Smooth muscle cell (in vitro differentiated cells): Measurements from ENCODE around the gene LCNL1. TPM values are rescaled to one million over a fixed set of nuclear protein-coding genes. Genes with fewer than 3 reads are reported as not detected.
A peak's percentile ranks its signal among the peaks of the same experiment; 100 is the strongest.

ENCODE experiments used
- DNase-seq: peaks from one replicate; lab custom pipeline; 2025; ENCODE audit not compliant: unreplicated experiment; lab: John Stamatoyannopoulos, UW
- H2AFZ ChIP-seq: fragments of 200-600 bp; sonication (generic); 2 replicates; pipeline ENCODE4 v1.6.0; 2016; ENCODE audit warnings: antibody characterized with exemption, low read depth, mild to moderate bottlenecking
- H3F3A ChIP-seq: fragments of 200-600 bp; sonication (generic); 2 replicates; pipeline ENCODE4 v1.6.0; 2017; ENCODE audit warnings: antibody characterized with exemption, low read depth
- H3K27ac ChIP-seq: fragments of 200-600 bp; sonication (generic); 2 replicates; pipeline ENCODE4 v1.5.1; 2016; ENCODE audit warnings: low read depth, mild to moderate bottlenecking
- H3K27me3 ChIP-seq: fragments of 200-600 bp; sonication (generic); 2 replicates; pipeline ENCODE4 v1.6.1; 2016; ENCODE audit warnings: low read depth, mild to moderate bottlenecking
- H3K36me3 ChIP-seq: fragments of 200-600 bp; sonication (generic); 2 replicates; pipeline ENCODE4 v1.5.1; 2016; ENCODE audit warnings: low read depth
- H3K4me1 ChIP-seq: fragments of 200-600 bp; sonication (generic); 2 replicates; pipeline ENCODE4 v1.5.1; 2016; ENCODE audit warnings: low read depth
- H3K4me2 ChIP-seq: fragments of 200-600 bp; sonication (generic); 2 replicates; pipeline ENCODE4 v1.6.0; 2016; ENCODE audit warnings: mild to moderate bottlenecking
- H3K4me3 ChIP-seq: fragments of 200-600 bp; sonication (generic); 2 replicates; pipeline ENCODE4 v1.5.1; 2016; ENCODE audit warnings: mild to moderate bottlenecking
- H3K79me2 ChIP-seq: fragments of 200-600 bp; sonication (generic); 2 replicates; pipeline ENCODE4 v1.6.0; 2016; ENCODE audit warnings: low read depth, mild to moderate bottlenecking
- H3K9ac ChIP-seq: fragments of 200-600 bp; sonication (generic); 2 replicates; pipeline ENCODE4 v1.6.0; 2016; ENCODE audit warnings: low read depth
- H3K9me3 ChIP-seq: fragments of 200-600 bp; sonication (generic); replicated peaks from 2 replicates; pipeline ENCODE4 v1.5.1; 2016; ENCODE audit warnings: low read depth
- H4K20me1 ChIP-seq: fragments of 200-600 bp; sonication (generic); 2 replicates; pipeline ENCODE4 v1.6.0; 2016; ENCODE audit warnings: low read depth
- CTCF ChIP-seq: fragments of 200-600 bp; sonication (generic); IDR thresholded peaks from 2 replicates; pipeline ENCODE4 v1.5.1; 2017; ENCODE audit warnings: borderline replicate concordance, mild to moderate bottlenecking, antibody characterized with exemption; ENCODE audit not compliant: insufficient read depth, poor library complexity, severe bottlenecking
- WGBS: methylation state at CpG from one replicate; pipeline ENCODE4 v1.1.7; 2016; ENCODE audit warnings: low lambda C conversion rate; 5-methylcytosine and 5-hydroxymethylcytosine counted together
- polyA plus RNA-seq: library from polyadenylated mRNA; unstranded; fragments of >200 nt; fragmentation: Nextera tagmentation; extraction: Ambion mirVana; gene quantifications from 2 replicates; pipeline ENCODE4 v1.2.1, GENCODE V29; 2016
- total RNA-seq: library from RNA; depleted of rRNA; stranded (reverse); fragments of >200 nt; gene quantifications from 2 replicates; pipeline ENCODE4 v1.2.3, GENCODE V29; 2014

Gene LCNL1
- total and polyA plus RNA-seq, 2 experiments from 2014 or later = 0.89 to 1.1 TPM

GRCh38 chr9:136984464-136985026 is 1.8 kb downstream of the LCNL1 start:
- peaks cover 29% of the 10 kb centered on the region for H3K27me3 ChIP-seq
- TF ChIP-seq CTCF = no peak
- 85% methylated on average over 18 of the region's 29 CpGs for WGBS
- H3K9me3 ChIP-seq = no peaks in the 10 kb centered on the region
- no peaks in the 10 kb centered on the region for H3K4me1 ChIP-seq
- DNase-seq = no peak
- no peaks in the 10 kb centered on the region for H3K79me2 ChIP-seq
- no peaks in the 10 kb centered on the region for H3F3A ChIP-seq
- peaks cover 2% of the 10 kb centered on the region for H4K20me1 ChIP-seq
- no peaks in the 10 kb centered on the region for H3K36me3 ChIP-seq
- no peak overlapping the region for H3K27ac ChIP-seq
- H3K4me3 ChIP-seq = no peak overlapping the region
- H3K9ac ChIP-seq = no peak overlapping the region
- peak overlapping the region; percentile 61 for H3K4me2 ChIP-seq
- no peak overlapping the region for H2AFZ ChIP-seq

- no peaks in the 10 kb centered on the region for H3K36me3 ChIP-seq
- TF ChIP-seq CTCF = no peak
- no peaks in the 10 kb centered on the region for H3K79me2 ChIP-seq
- peak overlapping the region; percentile 61 for H3K4me2 ChIP-seq
- H3K4me1 ChIP-seq = no peaks in the 10 kb centered on the region
- no peaks in the 10 kb centered on the region for H4K20me1 ChIP-seq
- H3K4me3 ChIP-seq = peak overlapping the region; percentile 7
- WGBS = 25% methylated on average over 18 of the region's 48 CpGs
- H3K9me3 ChIP-seq = no peaks in the 10 kb centered on the region
- H3F3A ChIP-seq = no peaks in the 10 kb centered on the region
- DNase-seq = no peak
- H2AFZ ChIP-seq = no peak overlapping the region
- H3K9ac ChIP-seq = no peak overlapping the region
- H3K27ac ChIP-seq = no peak overlapping the region
- peaks cover 29% of the 10 kb centered on the region for H3K27me3 ChIP-seq
Measured at GRCh38 chr9:136985027-136985602, 2.3 kb downstream of the LCNL1 start.

GRCh38 chr9:136985853-136986252 is 3.1 kb downstream of the LCNL1 start:
- H3K27ac ChIP-seq = no peak overlapping the region
- no peaks in the 10 kb centered on the region for H3K4me1 ChIP-seq
- no peaks in the 10 kb centered on the region for H4K20me1 ChIP-seq
- no peak overlapping the region for H2AFZ ChIP-seq
- H3K79me2 ChIP-seq = no peaks in the 10 kb centered on the region
- WGBS = 64% methylated on average over 5 of the region's 33 CpGs
- H3K27me3 ChIP-seq = peaks cover 29% of the 10 kb centered on the region
- H3K9me3 ChIP-seq = no peaks in the 10 kb centered on the region
- DNase-seq = no peak
- no peaks in the 10 kb centered on the region for H3F3A ChIP-seq
- peak overlapping the region; percentile 61 for H3K4me2 ChIP-seq
- no peaks in the 10 kb centered on the region for H3K36me3 ChIP-seq
- no peak overlapping the region for H3K4me3 ChIP-seq
- TF ChIP-seq CTCF = no peak
- H3K9ac ChIP-seq = no peak overlapping the region

GRCh38 chr9:136988872-136989271 is 6.1 kb downstream of the LCNL1 start:
- TF ChIP-seq CTCF = no peak
- peaks cover 3% of the 10 kb centered on the region for H3F3A ChIP-seq
- H4K20me1 ChIP-seq = no peaks in the 10 kb centered on the region
- H2AFZ ChIP-seq = no peak overlapping the region
- no peaks in the 10 kb centered on the region for H3K36me3 ChIP-seq
- H3K4me1 ChIP-seq = peaks cover 6% of the 10 kb centered on the region
- no peak for DNase-seq
- no peaks in the 10 kb centered on the region for H3K9me3 ChIP-seq
- H3K4me2 ChIP-seq = no peak overlapping the region
- H3K9ac ChIP-seq = no peak overlapping the region
- WGBS = 99% methylated on average over 4 of the region's 4 CpGs
- peaks cover 27% of the 10 kb centered on the region for H3K27me3 ChIP-seq
- H3K79me2 ChIP-seq = no peaks in the 10 kb centered on the region
- H3K4me3 ChIP-seq = no peak overlapping the region
- H3K27ac ChIP-seq = no peak overlapping the region
